ENCODE measurements around the gene C1orf174. TPM values are rescaled to one million over a fixed set of nuclear protein-coding genes. Genes with fewer than 3 reads are reported as not detected.

Gene C1orf174
- total RNA-seq, 1 donor from 2014 or later = 36.8 TPM

- no peak for TF ChIP-seq CTCF (conservative IDR thresholded peaks at IDR 0.05)
- peaks cover 25% of the 10 kb centered on the region for H3K4me1 Mint-ChIP-seq
- peaks cover 3% of the 10 kb centered on the region for H3K27me3 Mint-ChIP-seq (ENCODE audit: low read depth)
- DNase-seq (ENCODE audit: low read depth, low spot score) = no peak
- H3K27ac Mint-ChIP-seq (ENCODE audit: unreplicated experiment) = no peak overlapping the region
- peaks cover 2% of the 10 kb centered on the region for H3K36me3 Mint-ChIP-seq (ENCODE audit: low read depth)
- peak overlapping the region; percentile 41 for H3K4me3 Mint-ChIP-seq
- no peaks in the 10 kb centered on the region for H3K9me3 Mint-ChIP-seq
These were observed 3.3 kb upstream of the C1orf174 start for GRCh38 chr1:3903141-3904005.

GRCh38 chr1:3902571-3903091 is 2.6 kb upstream of the C1orf174 start:
- Mint-ChIP-seq H3K27ac (ENCODE audit: unreplicated experiment) (no peak overlapping the region), H3K4me3 (peak overlapping the region; percentile 21), H3K36me3 (ENCODE audit: low read depth) (peaks cover 4% of the 10 kb centered on the region), H3K4me1 (peaks cover 28% of the 10 kb centered on the region), H3K27me3 (ENCODE audit: low read depth) (peaks cover 3% of the 10 kb centered on the region), H3K9me3 (no peaks in the 10 kb centered on the region)
- TF ChIP-seq CTCF (conservative IDR thresholded peaks at IDR 0.05) = no peak
- no peak for DNase-seq (ENCODE audit: low read depth, low spot score)

GRCh38 chr1:3902111-3902511 is 2.0 kb upstream of the C1orf174 start:
- H3K36me3 Mint-ChIP-seq (ENCODE audit: low read depth) = peaks cover 4% of the 10 kb centered on the region
- H3K4me1 Mint-ChIP-seq = peaks cover 31% of the 10 kb centered on the region
- TF ChIP-seq CTCF (conservative IDR thresholded peaks at IDR 0.05) = no peak
- H3K9me3 Mint-ChIP-seq = no peaks in the 10 kb centered on the region
- peak overlapping the region; percentile 21 for H3K4me3 Mint-ChIP-seq
- peaks cover 3% of the 10 kb centered on the region for H3K27me3 Mint-ChIP-seq (ENCODE audit: low read depth)
- DNase-seq (ENCODE audit: low read depth, low spot score) = no peak
- no peak overlapping the region for H3K27ac Mint-ChIP-seq (ENCODE audit: unreplicated experiment)

GRCh38 chr1:3900969-3901529 is 977 bp upstream of the C1orf174 start:
- Mint-ChIP-seq H3K4me1 (peaks cover 32% of the 10 kb centered on the region), H3K4me3 (peak overlapping the region; percentile 99), H3K36me3 (ENCODE audit: low read depth) (peaks cover 4% of the 10 kb centered on the region), H3K27ac (ENCODE audit: unreplicated experiment) (peak overlapping the region; percentile 99), H3K9me3 (no peaks in the 10 kb centered on the region), H3K27me3 (ENCODE audit: low read depth) (peaks cover 3% of the 10 kb centered on the region)
- DNase-seq (ENCODE audit: low read depth, low spot score) = peak; percentile 95
- TF ChIP-seq CTCF (conservative IDR thresholded peaks at IDR 0.05) = peak; percentile 20

GRCh38 chr1:3899754-3900149 is 320 bp downstream of the C1orf174 start:
- H3K9me3 Mint-ChIP-seq = no peaks in the 10 kb centered on the region
- H3K36me3 Mint-ChIP-seq (ENCODE audit: low read depth) = peaks cover 4% of the 10 kb centered on the region
- H3K4me3 Mint-ChIP-seq = peak overlapping the region; percentile 99
- DNase-seq (ENCODE audit: low read depth, low spot score) = no peak
- no peak overlapping the region for H3K27ac Mint-ChIP-seq (ENCODE audit: unreplicated experiment)
- no peaks in the 10 kb centered on the region for H3K27me3 Mint-ChIP-seq (ENCODE audit: low read depth)
- TF ChIP-seq CTCF (conservative IDR thresholded peaks at IDR 0.05) = peak; percentile 27
- peaks cover 29% of the 10 kb centered on the region for H3K4me1 Mint-ChIP-seq
